ENCODE data around the gene ARMC3.
"Not testable (repeated sequence)": the region's sequence is repeated elsewhere in the genome, so short reads cannot be mapped to it uniquely, and the experiment has no call there.

ARMC3 gene

GRCh38 chr10:22929053-22929452 is 1.2 kb downstream of the ARMC3 start:
- not testable (repeated sequence) for DNase-seq (ENCODE audit: low read depth in 2 of 2)

GRCh38 chr10:22931948-22932347 is 4.1 kb downstream of the ARMC3 start:
- DNase-seq (ENCODE audit: low read depth in 2 of 2): no peak

- DNase-seq (ENCODE audit: low read depth in 2 of 2): no peak
Observed at GRCh38 chr10:22932626-22933370, 4.9 kb downstream of the ARMC3 start.

GRCh38 chr10:22934726-22935125 is 6.9 kb downstream of the ARMC3 start:
- DNase-seq (ENCODE audit: low read depth in 2 of 2): no peak

GRCh38 chr10:22942437-22942836 is 14.6 kb downstream of the ARMC3 start:
- no peak for DNase-seq (ENCODE audit: low read depth in 2 of 2)

GRCh38 chr10:22945934-22946673 is 18.3 kb downstream of the ARMC3 start:
- DNase-seq (ENCODE audit: low read depth in 2 of 2): no peak

- DNase-seq (ENCODE audit: low read depth in 2 of 2): no peak
Observed at GRCh38 chr10:22954970-22955369, 27.1 kb downstream of the ARMC3 start.

- DNase-seq (ENCODE audit: low read depth in 2 of 2): no peak
Observed at GRCh38 chr10:22958338-22958737, 30.5 kb downstream of the ARMC3 start.

GRCh38 chr10:22959292-22959691 is 31.4 kb downstream of the ARMC3 start:
- no peak for DNase-seq (ENCODE audit: low read depth in 2 of 2)

GRCh38 chr10:22959950-22960349 is 32.1 kb downstream of the ARMC3 start:
- DNase-seq (ENCODE audit: low read depth in 2 of 2): no peak

GRCh38 chr10:22962817-22963216 is 35.0 kb downstream of the ARMC3 start:
- DNase-seq (ENCODE audit: low read depth in 2 of 2): no peak

- no peak for DNase-seq (ENCODE audit: low read depth in 2 of 2)
Observed at GRCh38 chr10:22969704-22970103, 41.9 kb downstream of the ARMC3 start.

- no peak for DNase-seq (ENCODE audit: low read depth in 2 of 2)
Observed at GRCh38 chr10:22976534-22976933, 48.7 kb downstream of the ARMC3 start.

GRCh38 chr10:22977751-22978150 is 49.9 kb downstream of the ARMC3 start:
- DNase-seq (ENCODE audit: low read depth in 2 of 2): no peak

- no peak for DNase-seq (ENCODE audit: low read depth in 2 of 2)
Observed at GRCh38 chr10:22978287-22978686, 50.4 kb downstream of the ARMC3 start.

- no peak for DNase-seq (ENCODE audit: low read depth in 2 of 2)
Observed at GRCh38 chr10:22978918-22979317, 51.1 kb downstream of the ARMC3 start.

- no peak for DNase-seq (ENCODE audit: low read depth in 2 of 2)
Observed at GRCh38 chr10:22980822-22981221, 53.0 kb downstream of the ARMC3 start.

GRCh38 chr10:22984066-22984465 is 56.2 kb downstream of the ARMC3 start:
- no peak for DNase-seq (ENCODE audit: low read depth in 2 of 2)

GRCh38 chr10:22986771-22987542 is 59.1 kb downstream of the ARMC3 start:
- no peak for DNase-seq (ENCODE audit: low read depth in 2 of 2)

GRCh38 chr10:22988581-22989360 is 60.9 kb downstream of the ARMC3 start:
- peak; percentile 10 to 17 for DNase-seq (ENCODE audit: low read depth in 2 of 2)

- no peak for DNase-seq (ENCODE audit: low read depth in 2 of 2)
Observed at GRCh38 chr10:22990443-22990842, 62.6 kb downstream of the ARMC3 start.

- DNase-seq (ENCODE audit: low read depth in 2 of 2): no peak
Observed at GRCh38 chr10:22992075-22992474, 64.2 kb downstream of the ARMC3 start.

Measured in stimulated activated CD8-positive, alpha-beta memory T cell treated with anti-CD3 and anti-CD28 coated beads, Interleukin-15, amount 100 ng/mL, for 48 hours (primary cell).